ENCODE results near the gene SNAPC2. TPM values are rescaled to one million over a fixed set of nuclear protein-coding genes. Genes with fewer than 3 reads are reported as not detected.

Gene SNAPC2
- total and polyA plus RNA-seq, 2 of the 13 experiments (the other 11 are each of a cell fraction or from before 2014, with no cell fraction given): 10.2 to 12.7 TPM

- peak; percentile 65 for TF ChIP-seq AGO1 (IDR thresholded peaks at IDR 0.05; ENCODE audit: low read depth, low read length, poor library complexity, severe bottlenecking)
- peak; percentile 95 for TF ChIP-seq ZNF614 (CRISPR knock-in tag; IDR thresholded peaks at IDR 0.05; ENCODE audit: borderline replicate concordance)
- 0 out of 2 replicates have a peak, but pooled peaks have one; percentile 31 for TF ChIP-seq TOE1 (CRISPR knock-in tag; IDR thresholded peaks at IDR 0.05)
- 0 out of 2 replicates have a peak, but pooled peaks have one; percentile 17 for TF ChIP-seq ZNF280B (CRISPR knock-in tag; IDR thresholded peaks at IDR 0.05; ENCODE audit: borderline replicate concordance)
- TF ChIP-seq CCDC6 (CRISPR knock-in tag; IDR thresholded peaks at IDR 0.05): peak; percentile 84; the same call in 1 of the 2 replicates
- TF ChIP-seq ERF (CRISPR knock-in tag; IDR thresholded peaks at IDR 0.05): peak; percentile 98
- peak; percentile 37; the same call in 1 of the 2 replicates for TF ChIP-seq ZNF672 (CRISPR knock-in tag; IDR thresholded peaks at IDR 0.05)
- no peak for TF ChIP-seq ZNF850 (CRISPR knock-in tag; conservative IDR thresholded peaks at IDR 0.05)
- TF ChIP-seq, protein P1, sequence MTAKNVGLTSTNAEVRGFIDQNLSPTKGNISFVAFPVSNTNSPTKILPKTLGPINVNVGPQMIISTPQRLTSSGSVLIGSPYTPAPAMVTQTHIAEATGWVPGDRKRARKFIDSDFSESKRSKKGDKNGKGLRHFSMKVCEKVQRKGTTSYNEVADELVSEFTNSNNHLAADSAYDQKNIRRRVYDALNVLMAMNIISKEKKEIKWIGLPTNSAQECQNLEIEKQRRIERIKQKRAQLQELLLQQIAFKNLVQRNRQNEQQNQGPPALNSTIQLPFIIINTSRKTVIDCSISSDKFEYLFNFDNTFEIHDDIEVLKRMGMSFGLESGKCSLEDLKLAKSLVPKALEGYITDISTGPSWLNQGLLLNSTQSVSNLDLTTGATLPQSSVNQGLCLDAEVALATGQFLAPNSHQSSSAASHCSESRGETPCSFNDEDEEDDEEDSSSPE (CRISPR knock-in tag; IDR thresholded peaks at IDR 0.05): peak; percentile 93
- no peak for TF ChIP-seq NFE2L1 (CRISPR knock-in tag; IDR thresholded peaks at IDR 0.05; ENCODE audit: borderline replicate concordance)
- TF ChIP-seq BORCS8-MEF2B (CRISPR knock-in tag; IDR thresholded peaks at IDR 0.05): peak; percentile 79
- TF ChIP-seq KLF15 (CRISPR knock-in tag; IDR thresholded peaks at IDR 0.05; ENCODE audit: borderline replicate concordance): peak; percentile 80
- TF ChIP-seq CREM (IDR thresholded peaks at IDR 0.05): 0 out of 2 replicates have a peak, but pooled peaks have one; percentile 3
- no peak for TF ChIP-seq CREM (CRISPR knock-in tag; IDR thresholded peaks at IDR 0.05)
- peak; percentile 70; the same call in 1 of the 2 replicates for TF ChIP-seq ZNF619 (CRISPR knock-in tag; IDR thresholded peaks at IDR 0.05)
- TF ChIP-seq DPF2 (CRISPR knock-in tag; IDR thresholded peaks at IDR 0.05; ENCODE audit: borderline replicate concordance, low read depth): no peak; the same call in 1 of the 2 replicates
- peak; percentile 98 for TF ChIP-seq ZNF687 (CRISPR knock-in tag; IDR thresholded peaks at IDR 0.05)
- no peak for TF ChIP-seq ZNF432 (CRISPR knock-in tag; IDR thresholded peaks at IDR 0.05; ENCODE audit: borderline replicate concordance)
These were observed 16.7 kb upstream of the SNAPC2 start, which contains the start of gene MAP2K7 (continued) for GRCh38 chr19:7903244-7904073.
